NCI-H2107 treated with DMSO at 0.1 percent for 48 hours (cell line): ENCODE measurements around the gene PLA2G3.

ENCODE experiments used
- DNase-seq: peaks from one replicate; lab custom pipeline; 2025; ENCODE audit not compliant: unreplicated experiment; lab: John Stamatoyannopoulos, UW

The PLA2G3 gene

GRCh38 chr22:31088233-31088986 lies 51.9 kb downstream of the PLA2G3 start:
- DNase-seq, result no peak

- DNase-seq, result no peak
Measured at GRCh38 chr22:31087744-31088215, 52.5 kb downstream of the PLA2G3 start.

GRCh38 chr22:31086703-31087330 lies 53.5 kb downstream of the PLA2G3 start:
- DNase-seq, result no peak

- DNase-seq, result no peak
Measured at GRCh38 chr22:31085928-31086327, 54.4 kb downstream of the PLA2G3 start.

GRCh38 chr22:31085493-31085824 lies 54.8 kb downstream of the PLA2G3 start:
- DNase-seq, result no peak

GRCh38 chr22:31084811-31085492 lies 55.4 kb downstream of the PLA2G3 start:
- DNase-seq, result no peak
